GM12875 (cell line): ENCODE results near the gene CLSTN2.

ENCODE experiments used
- H3K4me3 ChIP-seq: one replicate; pipeline ENCODE4 v1.5.1; 2011; ENCODE audit warnings: low read depth, low read length, control low read depth
- CTCF ChIP-seq: IDR thresholded peaks from 2 replicates; pipeline ENCODE4 v1.5.1; 2011; ENCODE audit warnings: low read depth, mild to moderate bottlenecking, control low read depth, inconsistent platforms, low read length, moderate library complexity, borderline replicate concordance; ENCODE audit not compliant: insufficient read depth

The CLSTN2 gene

GRCh38 chr3:140442621-140443020, 507.6 kb downstream of the CLSTN2 start:
- H3K4me3 ChIP-seq, result no peak overlapping the region
- no peak for TF ChIP-seq CTCF

GRCh38 chr3:140443073-140443472, 508.1 kb downstream of the CLSTN2 start:
- no peak for TF ChIP-seq CTCF

GRCh38 chr3:140443806-140444205, 508.8 kb downstream of the CLSTN2 start:
- TF ChIP-seq CTCF, result no peak
- no peak overlapping the region for H3K4me3 ChIP-seq

More at GRCh38 chr3:140443073-140443472, 508.1 kb downstream of the CLSTN2 start:
- no peak overlapping the region for H3K4me3 ChIP-seq

- no peak overlapping the region for H3K4me3 ChIP-seq
- TF ChIP-seq CTCF, result no peak
Observed at GRCh38 chr3:140446734-140447133, 511.7 kb downstream of the CLSTN2 start.

- TF ChIP-seq CTCF, result no peak
- H3K4me3 ChIP-seq, result no peak overlapping the region
Observed at GRCh38 chr3:140447136-140447535, 512.2 kb downstream of the CLSTN2 start.

- H3K4me3 ChIP-seq, result no peak overlapping the region
- no peak for TF ChIP-seq CTCF
Observed at GRCh38 chr3:140448001-140448400, 513.0 kb downstream of the CLSTN2 start.

- no peak for TF ChIP-seq CTCF
Observed at GRCh38 chr3:140449413-140450256, 514.6 kb downstream of the CLSTN2 start.

More at GRCh38 chr3:140449413-140450256, 514.6 kb downstream of the CLSTN2 start:
- no peak overlapping the region for H3K4me3 ChIP-seq
